ENCODE results near the gene CEP41.

The CEP41 gene

GRCh38 chr7:130440527-130441365 lies at the start of gene CEP41:
Gene CEP41 (minus strand): TSS chr7:130441016. CDS start chr7:130440966, 50 bp downstream.
- DNase-seq, result peak; percentile 99

- no peak for DNase-seq
Measured at GRCh38 chr7:130490311-130490791, 49.5 kb upstream of the CEP41 start.

- no peak for DNase-seq
Measured at GRCh38 chr7:130489140-130489983, 48.5 kb upstream of the CEP41 start.

GRCh38 chr7:130488392-130489139 lies 47.8 kb upstream of the CEP41 start:
- DNase-seq, result no peak

GRCh38 chr7:130486954-130487436 lies 46.2 kb upstream of the CEP41 start:
- no peak for DNase-seq

GRCh38 chr7:130486114-130486953 lies 45.5 kb upstream of the CEP41 start:
- no peak for DNase-seq

- no peak for DNase-seq
Measured at GRCh38 chr7:130485734-130486113, 44.9 kb upstream of the CEP41 start.

GRCh38 chr7:130483031-130483430 lies 42.2 kb upstream of the CEP41 start:
- no peak for DNase-seq

GRCh38 chr7:130481898-130482297 lies 41.1 kb upstream of the CEP41 start:
- no peak for DNase-seq

- no peak for DNase-seq
Measured at GRCh38 chr7:130479716-130480400, 39.0 kb upstream of the CEP41 start.

GRCh38 chr7:130478991-130479390 lies 38.2 kb upstream of the CEP41 start:
- no peak for DNase-seq

- no peak for DNase-seq
Measured at GRCh38 chr7:130476297-130477150, 35.7 kb upstream of the CEP41 start.

- DNase-seq, result peak; percentile 35
Measured at GRCh38 chr7:130475776-130476175, 35.0 kb upstream of the CEP41 start.

GRCh38 chr7:130473876-130474275 lies 33.1 kb upstream of the CEP41 start:
- DNase-seq, result no peak

GRCh38 chr7:130473289-130473688 lies 32.5 kb upstream of the CEP41 start:
- no peak for DNase-seq

GRCh38 chr7:130471974-130472373 lies 31.2 kb upstream of the CEP41 start:
- no peak for DNase-seq

GRCh38 chr7:130468612-130469011 lies 27.8 kb upstream of the CEP41 start:
- no peak for DNase-seq

GRCh38 chr7:130463553-130464434 lies 23.0 kb upstream of the CEP41 start:
- no peak for DNase-seq

GRCh38 chr7:130461272-130461671 lies 20.5 kb upstream of the CEP41 start:
- DNase-seq, result no peak

All from NCI-H82 (cell line).